ENCODE data around the gene ARHGEF12. TPM values are rescaled to one million over a fixed set of nuclear protein-coding genes. Genes with fewer than 3 reads are reported as not detected.
A peak's percentile ranks its signal among the peaks of the same experiment; 100 is the strongest.

ARHGEF12 gene
- total RNA-seq, 3 donors from 2014 or later: 15.7 to 19.9 (median 18.7) TPM

GRCh38 chr11:120342226-120342625, 6.0 kb downstream of the ARHGEF12 start:
- ATAC-seq (no peak), DNase-seq (no peak)
- Mint-ChIP-seq H3K4me3 (no peak overlapping the region), H3K9me3 (peaks cover 4% of the 10 kb centered on the region), H3K36me3 (ENCODE audit: insufficient read depth) (no peaks in the 10 kb centered on the region), H3K27me3 (ENCODE audit: low read depth) (peaks cover 62% of the 10 kb centered on the region), H3K4me1 (ENCODE audit: low read depth) (peaks cover 46% of the 10 kb centered on the region)

DNA sequence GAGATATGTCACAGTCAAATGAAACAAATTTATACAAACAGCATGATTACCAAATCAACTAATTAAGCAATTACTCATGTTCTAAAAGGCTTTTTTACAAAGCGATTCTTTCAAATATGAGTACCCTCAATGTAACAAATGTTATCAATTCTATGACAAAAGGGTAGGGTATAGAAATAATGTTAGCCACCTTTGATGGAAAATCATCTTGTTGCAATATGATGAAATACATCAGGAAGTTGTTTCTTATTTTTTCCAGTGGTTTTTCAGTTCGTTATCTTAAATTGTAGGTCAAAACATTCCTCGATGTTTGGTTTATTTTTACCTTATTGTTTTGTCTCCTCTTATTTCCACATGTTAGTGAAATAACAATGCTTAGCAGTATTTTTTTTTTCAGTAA, 6.5 kb downstream of the ARHGEF12 start:
- ATAC-seq: no peak
- Mint-ChIP-seq H3K4me1 (ENCODE audit: low read depth) (peaks cover 46% of the 10 kb centered on the region), H3K4me3 (no peak overlapping the region), H3K36me3 (ENCODE audit: insufficient read depth) (no peaks in the 10 kb centered on the region), H3K27me3 (ENCODE audit: low read depth) (peaks cover 60% of the 10 kb centered on the region), H3K9me3 (peaks cover 4% of the 10 kb centered on the region)
- no peak for DNase-seq

DNA sequence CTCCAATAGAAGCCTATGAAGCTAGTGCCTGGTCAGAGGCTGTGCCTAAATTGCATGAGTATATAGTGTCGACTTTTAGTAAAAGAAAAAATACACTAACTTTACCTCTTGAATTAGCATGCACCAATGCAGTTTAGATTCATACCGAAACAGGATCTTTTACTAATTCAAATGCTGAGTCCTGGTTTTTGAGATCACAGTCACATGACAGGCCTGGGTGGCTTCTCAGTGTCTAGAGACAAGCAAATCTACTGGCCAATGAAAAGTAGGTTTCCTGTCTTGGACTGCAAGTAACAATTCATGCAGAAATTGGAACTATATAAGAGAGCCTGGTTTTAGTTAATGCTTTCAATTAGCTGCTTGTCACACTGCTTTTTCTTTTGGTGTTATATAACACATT, 7.2 kb downstream of the ARHGEF12 start:
- Mint-ChIP-seq H3K27me3 (ENCODE audit: low read depth) (peaks cover 59% of the 10 kb centered on the region), H3K4me3 (no peak overlapping the region), H3K36me3 (ENCODE audit: insufficient read depth) (no peaks in the 10 kb centered on the region), H3K9me3 (peaks cover 4% of the 10 kb centered on the region), H3K4me1 (ENCODE audit: low read depth) (peaks cover 41% of the 10 kb centered on the region)
- ATAC-seq: no peak
- no peak for DNase-seq

- peak; percentile 9 for DNase-seq
- Mint-ChIP-seq H3K27me3 (ENCODE audit: low read depth) (peaks cover 59% of the 10 kb centered on the region), H3K36me3 (ENCODE audit: insufficient read depth) (no peaks in the 10 kb centered on the region), H3K9me3 (peaks cover 4% of the 10 kb centered on the region), H3K4me1 (ENCODE audit: low read depth) (peaks cover 35% of the 10 kb centered on the region), H3K4me3 (peak overlapping the region; percentile 1)
- ATAC-seq: peak; percentile 80 to 81
These were observed 8.2 kb downstream of the ARHGEF12 start for GRCh38 chr11:120344302-120345004.

DNA sequence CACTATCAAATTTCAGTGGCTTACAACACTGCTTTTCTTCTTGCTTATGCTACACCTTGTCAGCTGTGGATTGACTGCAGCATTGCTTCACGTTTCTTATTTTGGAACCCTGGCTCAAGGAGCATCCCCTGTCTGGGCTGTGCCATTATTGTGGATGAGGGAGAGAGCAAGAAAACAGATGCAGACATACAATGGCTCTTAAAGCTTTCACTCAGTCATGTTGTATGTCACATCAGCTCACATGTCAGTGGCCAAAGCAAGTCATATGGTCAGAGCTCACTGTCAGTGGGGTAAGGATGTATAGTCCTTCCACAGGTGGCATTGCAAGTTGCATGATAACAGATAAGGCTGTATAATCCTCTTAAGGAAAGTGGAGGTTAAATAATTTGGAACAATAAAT, 10.0 kb downstream of the ARHGEF12 start:
- ATAC-seq: no peak
- peaks cover 4% of the 10 kb centered on the region for H3K9me3 Mint-ChIP-seq
- DNase-seq: no peak
- no peaks in the 10 kb centered on the region for H3K36me3 Mint-ChIP-seq (ENCODE audit: insufficient read depth)
- peaks cover 23% of the 10 kb centered on the region for H3K4me1 Mint-ChIP-seq (ENCODE audit: low read depth)
- H3K27me3 Mint-ChIP-seq (ENCODE audit: low read depth): peaks cover 55% of the 10 kb centered on the region
- H3K4me3 Mint-ChIP-seq: no peak overlapping the region

GRCh38 chr11:120350637-120351036, 14.4 kb downstream of the ARHGEF12 start:
- Mint-ChIP-seq H3K4me3 (no peak overlapping the region), H3K36me3 (ENCODE audit: insufficient read depth) (no peaks in the 10 kb centered on the region), H3K4me1 (ENCODE audit: low read depth) (peaks cover 5% of the 10 kb centered on the region), H3K9me3 (no peaks in the 10 kb centered on the region), H3K27me3 (ENCODE audit: low read depth) (peaks cover 65% of the 10 kb centered on the region)
- ATAC-seq (no peak), DNase-seq (no peak)

DNA sequence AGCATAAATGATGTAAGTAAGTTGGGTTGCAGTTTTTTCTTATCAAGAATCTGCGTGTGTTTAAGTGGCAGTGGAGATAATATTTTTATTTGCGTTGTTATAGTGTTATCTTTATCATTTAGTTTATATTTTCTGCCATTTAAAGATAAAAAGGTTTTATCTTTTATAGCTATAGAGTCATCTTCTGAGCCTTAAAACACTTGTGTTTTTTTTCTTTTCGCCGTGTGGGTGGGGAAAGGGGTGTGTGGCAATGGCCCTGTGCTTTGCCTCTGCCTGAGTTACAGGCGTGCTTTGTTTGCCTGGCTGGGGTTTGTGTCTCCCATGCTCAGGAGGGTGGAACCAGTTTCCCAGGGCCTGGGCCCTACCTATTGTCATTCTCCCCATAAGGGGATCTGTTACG, 16.2 kb downstream of the ARHGEF12 start:
- Mint-ChIP-seq H3K4me3 (no peak overlapping the region), H3K36me3 (ENCODE audit: insufficient read depth) (peaks cover 3% of the 10 kb centered on the region), H3K9me3 (no peaks in the 10 kb centered on the region), H3K4me1 (ENCODE audit: low read depth) (peaks cover 3% of the 10 kb centered on the region), H3K27me3 (ENCODE audit: low read depth) (peaks cover 64% of the 10 kb centered on the region)
- DNase-seq (no peak), ATAC-seq (no peak)

DNA sequence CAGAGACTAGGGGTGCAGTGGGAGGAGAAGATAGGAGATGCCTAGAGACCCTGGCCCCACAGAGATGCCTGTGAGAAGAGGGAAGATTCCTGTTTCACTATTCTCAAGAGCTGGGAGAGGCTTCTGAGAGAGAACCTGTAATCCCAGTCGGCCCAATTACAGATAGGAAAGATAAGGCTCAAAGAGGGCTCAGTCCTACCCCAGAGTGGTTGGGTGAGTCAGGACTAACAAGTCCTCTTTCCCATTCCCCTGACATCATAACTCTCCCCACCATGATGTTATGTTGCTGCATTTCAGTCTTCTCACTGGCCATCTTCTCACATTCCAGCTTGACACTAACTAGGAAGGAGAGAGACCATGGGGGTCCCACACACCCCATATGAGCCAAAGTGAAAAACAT, 17.9 kb downstream of the ARHGEF12 start:
- ATAC-seq (no peak), DNase-seq (no peak)
- H3K4me1 Mint-ChIP-seq (ENCODE audit: low read depth): no peaks in the 10 kb centered on the region
- H3K27me3 Mint-ChIP-seq (ENCODE audit: low read depth): peaks cover 56% of the 10 kb centered on the region
- no peak overlapping the region for H3K4me3 Mint-ChIP-seq
- peaks cover 4% of the 10 kb centered on the region for H3K36me3 Mint-ChIP-seq (ENCODE audit: insufficient read depth)
- H3K9me3 Mint-ChIP-seq: no peaks in the 10 kb centered on the region

DNA sequence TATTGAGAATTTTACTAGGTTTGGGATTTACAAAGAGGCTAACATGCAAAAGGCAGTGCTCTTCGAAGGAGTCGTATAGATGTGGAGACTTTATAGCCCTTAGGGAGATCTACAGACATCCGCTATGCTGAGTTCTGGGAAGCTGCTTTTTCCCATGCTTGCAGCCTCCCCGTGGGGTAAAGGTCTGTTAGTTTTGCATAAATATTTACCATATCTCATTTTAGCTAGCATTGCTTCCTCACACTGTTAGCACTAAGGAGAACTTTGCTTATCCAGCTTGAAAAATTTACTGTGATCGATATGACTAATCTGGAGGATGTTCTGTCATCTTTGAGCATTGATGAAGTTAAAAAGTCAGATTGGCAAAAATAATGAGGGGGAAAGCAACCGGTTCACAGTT, 18.6 kb downstream of the ARHGEF12 start:
- H3K27me3 Mint-ChIP-seq (ENCODE audit: low read depth): peaks cover 51% of the 10 kb centered on the region
- no peak overlapping the region for H3K4me3 Mint-ChIP-seq
- DNase-seq: no peak
- no peaks in the 10 kb centered on the region for H3K4me1 Mint-ChIP-seq (ENCODE audit: low read depth)
- H3K9me3 Mint-ChIP-seq: no peaks in the 10 kb centered on the region
- peaks cover 4% of the 10 kb centered on the region for H3K36me3 Mint-ChIP-seq (ENCODE audit: insufficient read depth)
- no peak for ATAC-seq

- Mint-ChIP-seq H3K4me1 (ENCODE audit: low read depth) (no peaks in the 10 kb centered on the region), H3K4me3 (no peak overlapping the region), H3K27me3 (ENCODE audit: low read depth) (peaks cover 34% of the 10 kb centered on the region), H3K36me3 (ENCODE audit: insufficient read depth) (peaks cover 4% of the 10 kb centered on the region), H3K9me3 (no peaks in the 10 kb centered on the region)
- DNase-seq (no peak), ATAC-seq (no peak)
These were observed 21.4 kb downstream of the ARHGEF12 start for GRCh38 chr11:120357620-120358019.

DNA sequence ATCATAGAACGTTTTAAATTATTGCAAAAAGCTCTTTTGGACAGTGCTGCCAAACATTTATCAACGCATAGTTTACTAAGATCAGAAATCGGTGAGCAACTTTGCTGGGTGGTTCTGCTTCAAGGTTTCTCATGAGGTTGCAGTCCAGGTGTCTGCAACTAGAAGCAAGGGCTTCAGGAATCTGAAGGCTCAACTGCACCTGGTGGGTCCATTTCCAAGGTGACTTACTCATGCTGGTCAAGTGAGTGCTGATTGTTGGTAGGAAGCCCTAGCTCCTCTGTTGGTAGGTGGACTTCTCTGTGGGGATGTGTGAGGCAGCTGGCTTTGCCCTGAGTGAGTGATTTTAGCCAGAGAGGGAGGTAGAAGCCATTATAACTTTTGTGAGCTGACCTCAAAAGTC, 22.5 kb downstream of the ARHGEF12 start:
- Mint-ChIP-seq H3K4me3 (no peak overlapping the region), H3K4me1 (ENCODE audit: low read depth) (no peaks in the 10 kb centered on the region), H3K9me3 (no peaks in the 10 kb centered on the region), H3K27me3 (ENCODE audit: low read depth) (peaks cover 23% of the 10 kb centered on the region), H3K36me3 (ENCODE audit: insufficient read depth) (peaks cover 4% of the 10 kb centered on the region)
- ATAC-seq (no peak), DNase-seq (no peak)

DNA sequence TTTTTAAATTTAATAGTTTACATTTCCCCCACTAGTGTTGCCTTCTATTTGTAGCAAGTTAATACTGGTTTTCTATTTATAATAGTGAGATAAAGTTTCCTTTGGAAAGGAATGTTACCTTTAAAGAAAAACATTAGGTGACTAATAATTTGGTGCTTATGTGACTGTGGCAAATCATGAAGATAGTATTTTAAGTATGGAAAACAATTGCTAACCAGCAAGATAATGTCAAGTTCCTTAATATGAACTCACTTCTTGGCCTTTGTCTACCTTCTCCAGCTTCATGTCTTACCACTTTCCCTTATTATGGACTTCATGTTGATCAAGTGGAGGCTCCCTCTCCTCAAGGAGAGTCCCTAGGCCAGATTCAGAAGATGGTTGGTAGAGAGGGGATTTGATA, 27.2 kb downstream of the ARHGEF12 start:
- Mint-ChIP-seq H3K4me3 (no peak overlapping the region), H3K9me3 (no peaks in the 10 kb centered on the region), H3K27me3 (ENCODE audit: low read depth) (peaks cover 9% of the 10 kb centered on the region), H3K36me3 (ENCODE audit: insufficient read depth) (peaks cover 2% of the 10 kb centered on the region), H3K4me1 (ENCODE audit: low read depth) (no peaks in the 10 kb centered on the region)
- ATAC-seq: no peak
- no peak for DNase-seq

- no peaks in the 10 kb centered on the region for H3K4me1 Mint-ChIP-seq (ENCODE audit: low read depth)
- peaks cover 7% of the 10 kb centered on the region for H3K27me3 Mint-ChIP-seq (ENCODE audit: low read depth)
- H3K4me3 Mint-ChIP-seq: no peak overlapping the region
- ATAC-seq (no peak), DNase-seq (no peak)
- H3K36me3 Mint-ChIP-seq (ENCODE audit: insufficient read depth): peaks cover 2% of the 10 kb centered on the region
- no peaks in the 10 kb centered on the region for H3K9me3 Mint-ChIP-seq
These were observed 29.3 kb downstream of the ARHGEF12 start for GRCh38 chr11:120365512-120365911.

DNA sequence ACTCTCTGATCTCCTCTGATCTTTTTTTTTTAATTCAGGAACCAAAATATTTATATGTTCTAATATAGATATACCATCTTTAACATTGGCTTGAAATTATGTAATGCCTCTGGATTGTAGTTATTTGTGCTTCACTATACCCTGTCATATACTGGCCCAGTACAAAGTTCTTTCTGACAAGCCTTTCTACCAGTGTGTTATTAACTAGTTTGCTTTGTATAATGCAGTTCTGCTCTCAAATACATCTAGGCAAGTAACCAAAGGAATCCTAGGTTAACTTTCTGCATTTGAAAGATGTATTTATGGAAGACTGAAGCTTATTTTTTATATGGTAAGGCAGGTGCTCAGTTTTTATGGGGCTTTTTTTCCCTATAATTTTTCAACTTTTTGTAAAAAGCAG, 36.1 kb downstream of the ARHGEF12 start:
- Mint-ChIP-seq H3K4me1 (ENCODE audit: low read depth) (no peaks in the 10 kb centered on the region), H3K4me3 (no peak overlapping the region), H3K9me3 (no peaks in the 10 kb centered on the region), H3K36me3 (ENCODE audit: insufficient read depth) (peaks cover 1% of the 10 kb centered on the region), H3K27me3 (ENCODE audit: low read depth) (peaks cover 8% of the 10 kb centered on the region)
- ATAC-seq (no peak), DNase-seq (no peak)

GRCh38 chr11:120375076-120375475, 38.9 kb downstream of the ARHGEF12 start:
- no peak for DNase-seq
- no peak for ATAC-seq
- peaks cover 10% of the 10 kb centered on the region for H3K9me3 Mint-ChIP-seq
- peaks cover 1% of the 10 kb centered on the region for H3K36me3 Mint-ChIP-seq (ENCODE audit: insufficient read depth)
- H3K4me1 Mint-ChIP-seq (ENCODE audit: low read depth): peaks cover 2% of the 10 kb centered on the region
- H3K27me3 Mint-ChIP-seq (ENCODE audit: low read depth): peaks cover 6% of the 10 kb centered on the region
- no peak overlapping the region for H3K4me3 Mint-ChIP-seq
